ENCODE results near the gene SUSD3. TPM values are rescaled to one million over a fixed set of nuclear protein-coding genes. Genes with fewer than 3 reads are reported as not detected.

SUSD3 gene
- total and polyA plus RNA-seq, 4 donors: 4.1 to 19.2 (median 11.8) TPM

DNA sequence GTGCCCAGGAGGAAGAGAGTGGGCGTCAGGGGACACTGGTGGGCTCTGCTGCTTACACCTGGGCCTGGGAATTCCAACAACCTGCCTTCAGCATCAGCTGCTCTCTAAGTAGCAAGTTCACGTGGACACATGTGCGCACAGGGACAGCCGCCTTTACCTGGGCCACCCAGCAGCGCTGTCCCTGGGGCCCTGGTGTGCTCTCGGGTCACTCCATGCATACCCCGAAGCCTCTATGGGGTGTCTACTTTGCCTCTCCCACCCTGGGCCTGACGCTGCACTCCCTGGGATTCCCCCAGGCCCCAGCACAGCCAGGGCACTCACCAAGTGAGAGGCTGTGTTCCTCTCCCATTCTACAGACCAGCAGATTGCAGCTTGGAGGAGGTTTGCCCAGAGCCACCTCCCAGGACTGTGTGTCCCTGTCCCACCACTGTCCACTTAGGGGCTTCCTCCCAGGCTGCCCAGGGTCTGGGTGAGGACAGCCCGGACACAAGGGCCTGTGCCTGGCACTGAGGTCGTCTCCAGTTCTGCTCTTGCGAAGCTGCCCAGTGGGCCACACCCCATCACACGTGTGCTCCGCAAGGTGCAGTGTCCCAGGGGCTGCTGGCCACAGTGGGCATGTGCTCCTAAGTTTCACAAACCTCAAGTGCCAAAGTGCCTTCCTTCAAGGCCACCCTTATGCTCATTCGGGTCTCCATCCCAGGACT lies 69.7 kb downstream of the SUSD3 start:
- 90% methylated on average over 14 of the region's 14 CpGs for WGBS
- Histone ChIP-seq H3K27ac (ENCODE audit: low read depth in 1 of 2, low read length in 2 of 2) (no peak overlapping the region), H3K4me1 (ENCODE audit: control insufficient read depth in 4 of 4, insufficient read depth in 4 of 4, low read length in 3 of 4) (peaks cover 13 to 56% (median 32%) of the 10 kb centered on the region in 4 donors)

DNA sequence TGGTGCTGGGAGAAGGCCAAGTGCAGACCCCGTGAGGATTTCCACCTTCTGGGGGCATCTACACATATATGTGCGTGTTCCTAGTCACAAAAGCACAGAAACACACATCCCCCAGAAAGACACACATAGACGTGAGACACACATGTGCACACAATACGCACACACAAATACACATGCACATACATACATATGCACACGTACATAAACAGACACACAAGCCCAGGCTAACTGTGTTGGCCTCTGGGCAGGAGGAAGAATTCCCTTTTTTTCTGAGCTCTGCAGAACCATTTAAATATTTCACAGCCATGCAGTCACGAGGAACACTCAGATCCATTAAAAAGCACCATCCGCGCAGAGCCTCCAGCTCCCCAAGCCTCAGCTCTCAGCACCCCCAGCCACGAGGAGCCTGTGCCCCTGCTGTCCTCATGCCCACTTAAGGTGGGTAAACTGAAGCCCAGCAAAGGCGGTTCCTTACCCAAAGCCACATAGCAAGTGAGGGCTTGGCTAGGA lies 70.3 kb downstream of the SUSD3 start:
- Histone ChIP-seq H3K4me1 (ENCODE audit: control insufficient read depth in 4 of 4, insufficient read depth in 4 of 4, low read length in 3 of 4) (peaks cover 13 to 59% (median 33%) of the 10 kb centered on the region in 4 donors), H3K4me3 (ENCODE audit: low read depth in 1 of 3, low read length in 3 of 3) (no peak overlapping the region)
- WGBS: 88% methylated on average over 10 of the region's 10 CpGs

More for the DNA sequence above, 69.7 kb downstream of the SUSD3 start:
- Histone ChIP-seq H3K4me3 (ENCODE audit: low read depth in 1 of 3, low read length in 3 of 3) (no peak overlapping the region), H3K27me3 (ENCODE audit: control insufficient read depth in 4 of 4, insufficient read depth in 4 of 4, low read length in 3 of 4) (no peaks in the 10 kb centered on the region), H3K36me3 (ENCODE audit: control insufficient read depth in 4 of 4, insufficient read depth in 3 of 4, low read depth in 1 of 4, low read length in 3 of 4) (peaks cover 4 to 20% (median 10%) of the 10 kb centered on the region in 4 donors), H3K9ac (ENCODE audit: low read depth in 1 of 2, low read length in 2 of 2) (no peak overlapping the region), H3K9me3 (ENCODE audit: control insufficient read depth in 4 of 4, low read length in 3 of 4) (no peaks in the 10 kb centered on the region)
- no peak for DNase-seq (ENCODE audit: low spot score)
- TF ChIP-seq HNF4G (IDR thresholded peaks at IDR 0.05) (no peak), ZBTB33 (IDR thresholded peaks at IDR 0.05) (no peak)

DNA sequence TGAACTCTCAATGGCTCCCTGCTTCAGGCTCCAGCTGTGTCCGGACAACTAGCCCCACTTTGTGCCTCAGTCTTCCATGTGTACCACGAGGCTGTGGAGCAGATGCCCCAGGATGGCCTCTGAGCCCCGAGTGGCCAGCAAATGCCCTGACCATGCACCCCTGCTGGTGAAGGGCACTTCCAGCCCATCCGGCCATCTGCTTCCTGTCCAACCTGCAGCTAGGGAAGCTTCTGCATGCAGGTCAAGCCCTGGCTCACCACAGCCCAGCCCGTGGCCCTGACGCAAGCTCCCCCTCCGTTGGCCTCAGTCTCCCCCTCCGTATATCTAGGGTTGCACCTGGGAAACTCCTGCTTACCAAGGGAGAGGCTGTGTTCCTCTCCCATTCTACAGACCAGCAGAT lies 70.8 kb downstream of the SUSD3 start:
- H3K27me3 ChIP-seq (ENCODE audit: control insufficient read depth in 4 of 4, insufficient read depth in 4 of 4, low read length in 3 of 4): no peaks in the 10 kb centered on the region
- no peak overlapping the region for H3K9ac ChIP-seq (ENCODE audit: low read depth in 1 of 2, low read length in 2 of 2)
- no peak overlapping the region for H3K4me3 ChIP-seq (ENCODE audit: low read depth in 1 of 3, low read length in 3 of 3)
- H3K36me3 ChIP-seq (ENCODE audit: control insufficient read depth in 4 of 4, insufficient read depth in 3 of 4, low read depth in 1 of 4, low read length in 3 of 4): peaks cover 0 to 14% (median 5%) of the 10 kb centered on the region in 4 donors
- H3K9me3 ChIP-seq (ENCODE audit: control insufficient read depth in 4 of 4, low read length in 3 of 4): no peaks in the 10 kb centered on the region
- H3K4me1 ChIP-seq (ENCODE audit: control insufficient read depth in 4 of 4, insufficient read depth in 4 of 4, low read length in 3 of 4): peaks cover 13 to 59% (median 33%) of the 10 kb centered on the region in 4 donors
- no peak for TF ChIP-seq TAF1 (conservative IDR thresholded peaks at IDR 0.05)
- peak; percentile 98 for TF ChIP-seq NR2F2 (IDR thresholded peaks at IDR 0.05)
- no peak overlapping the region for H3K27ac ChIP-seq (ENCODE audit: low read depth in 1 of 2, low read length in 2 of 2)
- WGBS: 69% methylated on average over 8 of the region's 8 CpGs
- DNase-seq (ENCODE audit: low spot score): no peak

More for the DNA sequence above, 70.3 kb downstream of the SUSD3 start:
- TF ChIP-seq, protein P1, sequence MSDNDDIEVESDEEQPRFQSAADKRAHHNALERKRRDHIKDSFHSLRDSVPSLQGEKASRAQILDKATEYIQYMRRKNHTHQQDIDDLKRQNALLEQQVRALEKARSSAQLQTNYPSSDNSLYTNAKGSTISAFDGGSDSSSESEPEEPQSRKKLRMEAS (IDR thresholded peaks at IDR 0.05): no peak
- TF ChIP-seq FOXA1 (IDR thresholded peaks at IDR 0.05) (no peak), YY1 (IDR thresholded peaks at IDR 0.05) (no peak), HNF4G (IDR thresholded peaks at IDR 0.05) (no peak)
- Histone ChIP-seq H3K36me3 (ENCODE audit: control insufficient read depth in 4 of 4, insufficient read depth in 3 of 4, low read depth in 1 of 4, low read length in 3 of 4) (peaks cover 4 to 17% (median 7%) of the 10 kb centered on the region in 4 donors), H3K27me3 (ENCODE audit: control insufficient read depth in 4 of 4, insufficient read depth in 4 of 4, low read length in 3 of 4) (no peaks in the 10 kb centered on the region), H3K9me3 (ENCODE audit: control insufficient read depth in 4 of 4, low read length in 3 of 4) (no peaks in the 10 kb centered on the region), H3K9ac (ENCODE audit: low read depth in 1 of 2, low read length in 2 of 2) (no peak overlapping the region), H3K27ac (ENCODE audit: low read depth in 1 of 2, low read length in 2 of 2) (no peak overlapping the region)
- no peak for DNase-seq (ENCODE audit: low spot score)

DNA sequence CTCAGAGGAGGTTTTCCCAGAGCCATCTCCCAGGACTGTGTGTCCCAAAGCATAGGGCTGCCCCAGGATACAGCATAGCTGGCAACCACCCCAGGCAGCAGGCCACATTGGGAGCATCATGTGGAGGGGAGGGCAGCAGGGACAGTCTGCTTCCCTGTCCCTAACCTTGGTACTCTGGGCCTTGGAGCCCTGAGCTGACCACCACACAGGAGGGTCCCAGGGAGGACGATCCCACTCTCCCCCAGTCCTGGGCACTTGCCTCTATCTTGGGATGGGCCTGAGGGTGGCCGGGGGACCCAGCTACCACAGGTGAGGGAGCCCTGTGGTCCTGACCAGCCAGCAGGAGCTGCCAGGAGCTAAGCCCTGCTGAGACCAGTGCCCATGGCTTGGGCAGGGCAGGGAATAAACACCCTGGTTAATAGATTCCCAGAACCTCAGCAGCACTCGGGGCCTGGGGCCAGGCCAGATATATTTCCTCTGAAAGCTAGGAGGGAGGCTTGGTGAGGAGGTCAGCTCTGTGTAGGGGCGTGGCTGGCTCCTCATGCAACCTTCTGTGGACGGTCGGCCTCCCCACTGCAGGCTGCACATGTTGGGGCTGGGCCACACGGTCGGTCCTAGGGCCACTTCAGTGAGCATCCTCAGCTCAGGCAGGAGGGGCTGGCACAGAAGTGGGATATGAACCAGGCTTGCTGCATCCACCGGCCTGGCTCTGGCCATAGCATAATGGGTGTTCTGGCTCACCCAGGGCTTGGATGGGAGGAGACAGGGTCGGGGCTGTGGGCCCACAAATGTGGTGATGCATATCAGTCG lies 71.4 kb downstream of the SUSD3 start:
- WGBS: 76% methylated on average over 11 of the region's 11 CpGs
- H3K9me3 ChIP-seq (ENCODE audit: control insufficient read depth in 4 of 4, low read length in 3 of 4): no peaks in the 10 kb centered on the region
- no peak overlapping the region for H3K27ac ChIP-seq (ENCODE audit: low read depth in 1 of 2, low read length in 2 of 2)
- H3K4me3 ChIP-seq (ENCODE audit: low read depth in 1 of 3, low read length in 3 of 3): no peak overlapping the region
- H3K4me1 ChIP-seq (ENCODE audit: control insufficient read depth in 4 of 4, insufficient read depth in 4 of 4, low read length in 3 of 4): peaks cover 17 to 65% (median 39%) of the 10 kb centered on the region in 4 donors
- H3K36me3 ChIP-seq (ENCODE audit: control insufficient read depth in 4 of 4, insufficient read depth in 3 of 4, low read depth in 1 of 4, low read length in 3 of 4): peaks cover 0 to 8% (median 2%) of the 10 kb centered on the region in 4 donors
- H3K27me3 ChIP-seq (ENCODE audit: control insufficient read depth in 4 of 4, insufficient read depth in 4 of 4, low read length in 3 of 4): no peaks in the 10 kb centered on the region
- no peak overlapping the region for H3K9ac ChIP-seq (ENCODE audit: low read depth in 1 of 2, low read length in 2 of 2)
- no peak for DNase-seq (ENCODE audit: low spot score)
- no peak for TF ChIP-seq RAD21 (IDR thresholded peaks at IDR 0.05)
- TF ChIP-seq SP1 (IDR thresholded peaks at IDR 0.05): no peak
- no peak for TF ChIP-seq RXRA (IDR thresholded peaks at IDR 0.05)
- TF ChIP-seq ZBTB33 (IDR thresholded peaks at IDR 0.05): no peak
- no peak for TF ChIP-seq NR2F2 (IDR thresholded peaks at IDR 0.05)
- TF ChIP-seq JUND (IDR thresholded peaks at IDR 0.05): no peak
- TF ChIP-seq, protein P2, sequence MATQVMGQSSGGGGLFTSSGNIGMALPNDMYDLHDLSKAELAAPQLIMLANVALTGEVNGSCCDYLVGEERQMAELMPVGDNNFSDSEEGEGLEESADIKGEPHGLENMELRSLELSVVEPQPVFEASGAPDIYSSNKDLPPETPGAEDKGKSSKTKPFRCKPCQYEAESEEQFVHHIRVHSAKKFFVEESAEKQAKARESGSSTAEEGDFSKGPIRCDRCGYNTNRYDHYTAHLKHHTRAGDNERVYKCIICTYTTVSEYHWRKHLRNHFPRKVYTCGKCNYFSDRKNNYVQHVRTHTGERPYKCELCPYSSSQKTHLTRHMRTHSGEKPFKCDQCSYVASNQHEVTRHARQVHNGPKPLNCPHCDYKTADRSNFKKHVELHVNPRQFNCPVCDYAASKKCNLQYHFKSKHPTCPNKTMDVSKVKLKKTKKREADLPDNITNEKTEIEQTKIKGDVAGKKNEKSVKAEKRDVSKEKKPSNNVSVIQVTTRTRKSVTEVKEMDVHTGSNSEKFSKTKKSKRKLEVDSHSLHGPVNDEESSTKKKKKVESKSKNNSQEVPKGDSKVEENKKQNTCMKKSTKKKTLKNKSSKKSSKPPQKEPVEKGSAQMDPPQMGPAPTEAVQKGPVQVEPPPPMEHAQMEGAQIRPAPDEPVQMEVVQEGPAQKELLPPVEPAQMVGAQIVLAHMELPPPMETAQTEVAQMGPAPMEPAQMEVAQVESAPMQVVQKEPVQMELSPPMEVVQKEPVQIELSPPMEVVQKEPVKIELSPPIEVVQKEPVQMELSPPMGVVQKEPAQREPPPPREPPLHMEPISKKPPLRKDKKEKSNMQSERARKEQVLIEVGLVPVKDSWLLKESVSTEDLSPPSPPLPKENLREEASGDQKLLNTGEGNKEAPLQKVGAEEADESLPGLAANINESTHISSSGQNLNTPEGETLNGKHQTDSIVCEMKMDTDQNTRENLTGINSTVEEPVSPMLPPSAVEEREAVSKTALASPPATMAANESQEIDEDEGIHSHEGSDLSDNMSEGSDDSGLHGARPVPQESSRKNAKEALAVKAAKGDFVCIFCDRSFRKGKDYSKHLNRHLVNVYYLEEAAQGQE (IDR thresholded peaks at IDR 0.05): no peak
- TF ChIP-seq, protein P1 (IDR thresholded peaks at IDR 0.05): no peak
